ENCODE measurements around the gene GPATCH2. TPM values are rescaled to one million over a fixed set of nuclear protein-coding genes. Genes with fewer than 3 reads are reported as not detected.

Gene GPATCH2
- total and polyA plus RNA-seq, 10 of the 15 experiments (the other 5 are each of a cell fraction or from before 2014, with no cell fraction given) = 3.2 to 12.2 (median 5.4) TPM

DNA sequence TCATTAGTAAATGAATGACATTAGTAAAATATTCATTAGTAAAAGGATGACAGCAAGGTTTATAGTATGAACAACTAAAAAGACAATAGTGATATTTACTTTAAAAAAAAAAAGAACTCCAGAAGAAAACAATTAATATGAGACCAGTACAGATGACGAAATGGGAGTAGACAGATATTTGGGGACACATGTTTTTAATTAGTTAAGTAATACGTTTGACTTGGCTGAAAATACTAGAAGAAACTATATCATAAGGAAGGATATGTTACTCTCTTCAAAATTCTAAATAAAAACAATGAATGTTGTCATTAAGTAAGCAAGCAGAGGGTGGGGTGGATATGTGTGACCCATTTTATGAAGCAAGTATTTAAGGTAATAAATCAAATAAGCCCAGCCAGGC is 61.9 kb downstream of the GPATCH2 start (continued):
- TF ChIP-seq SIX5 (IDR thresholded peaks at IDR 0.05; ENCODE audit: low read depth, low read length, severe bottlenecking) (no peak), CHD1 (IDR thresholded peaks at IDR 0.05; ENCODE audit: low read depth, low read length) (no peak), LARP7 (IDR thresholded peaks at IDR 0.05) (no peak)
- TF ChIP-seq, protein P1, sequence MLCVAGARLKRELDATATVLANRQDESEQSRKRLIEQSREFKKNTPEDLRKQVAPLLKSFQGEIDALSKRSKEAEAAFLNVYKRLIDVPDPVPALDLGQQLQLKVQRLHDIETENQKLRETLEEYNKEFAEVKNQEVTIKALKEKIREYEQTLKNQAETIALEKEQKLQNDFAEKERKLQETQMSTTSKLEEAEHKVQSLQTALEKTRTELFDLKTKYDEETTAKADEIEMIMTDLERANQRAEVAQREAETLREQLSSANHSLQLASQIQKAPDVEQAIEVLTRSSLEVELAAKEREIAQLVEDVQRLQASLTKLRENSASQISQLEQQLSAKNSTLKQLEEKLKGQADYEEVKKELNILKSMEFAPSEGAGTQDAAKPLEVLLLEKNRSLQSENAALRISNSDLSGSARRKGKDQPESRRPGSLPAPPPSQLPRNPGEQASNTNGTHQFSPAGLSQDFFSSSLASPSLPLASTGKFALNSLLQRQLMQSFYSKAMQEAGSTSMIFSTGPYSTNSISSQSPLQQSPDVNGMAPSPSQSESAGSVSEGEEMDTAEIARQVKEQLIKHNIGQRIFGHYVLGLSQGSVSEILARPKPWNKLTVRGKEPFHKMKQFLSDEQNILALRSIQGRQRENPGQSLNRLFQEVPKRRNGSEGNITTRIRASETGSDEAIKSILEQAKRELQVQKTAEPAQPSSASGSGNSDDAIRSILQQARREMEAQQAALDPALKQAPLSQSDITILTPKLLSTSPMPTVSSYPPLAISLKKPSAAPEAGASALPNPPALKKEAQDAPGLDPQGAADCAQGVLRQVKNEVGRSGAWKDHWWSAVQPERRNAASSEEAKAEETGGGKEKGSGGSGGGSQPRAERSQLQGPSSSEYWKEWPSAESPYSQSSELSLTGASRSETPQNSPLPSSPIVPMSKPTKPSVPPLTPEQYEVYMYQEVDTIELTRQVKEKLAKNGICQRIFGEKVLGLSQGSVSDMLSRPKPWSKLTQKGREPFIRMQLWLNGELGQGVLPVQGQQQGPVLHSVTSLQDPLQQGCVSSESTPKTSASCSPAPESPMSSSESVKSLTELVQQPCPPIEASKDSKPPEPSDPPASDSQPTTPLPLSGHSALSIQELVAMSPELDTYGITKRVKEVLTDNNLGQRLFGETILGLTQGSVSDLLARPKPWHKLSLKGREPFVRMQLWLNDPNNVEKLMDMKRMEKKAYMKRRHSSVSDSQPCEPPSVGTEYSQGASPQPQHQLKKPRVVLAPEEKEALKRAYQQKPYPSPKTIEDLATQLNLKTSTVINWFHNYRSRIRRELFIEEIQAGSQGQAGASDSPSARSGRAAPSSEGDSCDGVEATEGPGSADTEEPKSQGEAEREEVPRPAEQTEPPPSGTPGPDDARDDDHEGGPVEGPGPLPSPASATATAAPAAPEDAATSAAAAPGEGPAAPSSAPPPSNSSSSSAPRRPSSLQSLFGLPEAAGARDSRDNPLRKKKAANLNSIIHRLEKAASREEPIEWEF (IDR thresholded peaks at IDR 0.05; ENCODE audit: insufficient replicate concordance, low read depth, low read length) = no peak

DNA sequence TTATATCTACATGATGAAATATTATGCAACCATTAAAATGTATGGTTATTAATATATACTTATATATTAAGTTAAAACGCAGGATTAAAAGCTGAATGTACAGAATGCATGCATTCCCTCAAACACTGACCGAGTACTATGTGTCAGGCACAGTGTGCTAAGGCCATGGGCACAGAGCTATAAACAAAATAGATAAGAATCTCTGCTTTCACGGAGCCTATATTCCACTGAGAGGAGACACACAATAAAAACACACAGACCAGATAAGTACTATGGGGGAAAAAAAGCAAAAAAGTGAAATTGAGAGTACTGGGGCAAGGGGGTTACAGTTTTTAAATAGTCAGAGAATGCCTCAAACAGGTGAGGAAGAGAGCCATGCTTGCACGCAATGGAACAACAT is 62.7 kb downstream of the GPATCH2 start:
- TF ChIP-seq NR2C1 (IDR thresholded peaks at IDR 0.05) (no peak), POLR2A (IDR thresholded peaks at IDR 0.05; ENCODE audit: low read depth, low read length) (no peak), RELA (IDR thresholded peaks at IDR 0.05; ENCODE audit: borderline replicate concordance, partially characterized antibody) (no peak), NRF1 (conservative IDR thresholded peaks at IDR 0.05; ENCODE audit: low read depth, low read length) (no peak), SMAD5 (IDR thresholded peaks at IDR 0.05; ENCODE audit: low read depth) (no peak), RFX5 (IDR thresholded peaks at IDR 0.05; ENCODE audit: low read depth, low read length) (no peak), BMI1 (IDR thresholded peaks at IDR 0.05; ENCODE audit: borderline replicate concordance) (no peak)
- TF ChIP-seq, protein P1 (IDR thresholded peaks at IDR 0.05; ENCODE audit: insufficient replicate concordance, low read depth, low read length) = no peak
- TF ChIP-seq, protein P2, sequence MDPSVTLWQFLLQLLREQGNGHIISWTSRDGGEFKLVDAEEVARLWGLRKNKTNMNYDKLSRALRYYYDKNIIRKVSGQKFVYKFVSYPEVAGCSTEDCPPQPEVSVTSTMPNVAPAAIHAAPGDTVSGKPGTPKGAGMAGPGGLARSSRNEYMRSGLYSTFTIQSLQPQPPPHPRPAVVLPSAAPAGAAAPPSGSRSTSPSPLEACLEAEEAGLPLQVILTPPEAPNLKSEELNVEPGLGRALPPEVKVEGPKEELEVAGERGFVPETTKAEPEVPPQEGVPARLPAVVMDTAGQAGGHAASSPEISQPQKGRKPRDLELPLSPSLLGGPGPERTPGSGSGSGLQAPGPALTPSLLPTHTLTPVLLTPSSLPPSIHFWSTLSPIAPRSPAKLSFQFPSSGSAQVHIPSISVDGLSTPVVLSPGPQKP (IDR thresholded peaks at IDR 0.05; ENCODE audit: low read depth, low read length) = no peak
- FAIRE-seq (no peak), ATAC-seq (no peak), DNase-seq (ENCODE audit: low read depth, low spot score) (no peak)
- Histone ChIP-seq H3K9ac (ENCODE audit: control insufficient read depth, insufficient read depth, low read length) (no peak overlapping the region), H3K9me3 (replicated peaks; ENCODE audit: control insufficient read depth, insufficient read depth, low read length) (no peaks in the 10 kb centered on the region), H3K27me3 (replicated peaks in 1 of 2; ENCODE audit: control insufficient read depth in 2 of 2, insufficient read depth in 2 of 2, low read length in 1 of 2) (no peaks in the 10 kb centered on the region), H3K27ac (ENCODE audit: control insufficient read depth, insufficient read depth) (no peak overlapping the region), H3K4me2 (ENCODE audit: control insufficient read depth, insufficient read depth) (no peak overlapping the region), H3K79me2 (ENCODE audit: control insufficient read depth, insufficient read depth, low read length) (no peaks in the 10 kb centered on the region), H3K4me3 (no peak overlapping the region), H3K4me1 (ENCODE audit: control insufficient read depth, insufficient read depth, low read length) (no peaks in the 10 kb centered on the region), H2AFZ (ENCODE audit: control insufficient read depth, low read depth, low read length) (no peak overlapping the region), H4K20me1 (ENCODE audit: control insufficient read depth, insufficient read depth) (no peaks in the 10 kb centered on the region), H3K36me3 (ENCODE audit: control insufficient read depth in 2 of 2, insufficient read depth in 2 of 2, low read length in 1 of 2) (no peaks in the 10 kb centered on the region)
- SMC1A ChIA-PET (ENCODE audit: uncharacterized antibody, unreplicated experiment) = no interaction called here
- BruUV-seq (replicated peaks) = no TSS peak
- RAD21 ChIA-PET (ENCODE audit: unreplicated experiment) = no interaction called here
- in situ Hi-C loops (cut with MboI) = no loop called here
- WGBS (ENCODE audit: insufficient coverage, insufficient replicate concordance, low lambda C conversion rate, missing lambda C conversion rate) = 94% methylated on average over 4 of the region's 4 CpGs
- intact Hi-C loops (cut with micrococcal nuclease; ENCODE audit: unreplicated experiment) = no loop called here
- CTCF ChIA-PET = no interaction called here
- POLR2A ChIA-PET = no interaction called here

All from GM12878 (cell line).